GM23248 (cell line): ENCODE results near the gene MTMR2.

Experiments
- EZH2 ChIP-seq: fragments of 200-600 bp; sonication (generic); IDR thresholded peaks from 2 replicates; pipeline ENCODE4 v1.6.1; 2018; ENCODE audit warnings: antibody characterized with exemption, mild to moderate bottlenecking; ENCODE audit not compliant: insufficient read depth, poor library complexity, severe bottlenecking
- EZH2phosphoT487 ChIP-seq: fragments of 200-600 bp; sonication (generic); IDR thresholded peaks from 2 replicates; pipeline ENCODE4 v1.6.1; 2018; ENCODE audit warnings: antibody characterized with exemption, moderate library complexity, mild to moderate bottlenecking, low read depth; ENCODE audit not compliant: insufficient read depth

GRCh38 chr11:95877291-95877690 lies 46.6 kb downstream of the MTMR2 start:
- TF ChIP-seq EZH2 (no peak), EZH2phosphoT487 (0 out of 2 replicates have a peak, but pooled peaks have one; percentile 81)
